Fibroblast of mammary gland (primary cell): ENCODE data around the gene MYO10.

Experiments used
- DNase-seq: peaks from one replicate; pipeline ENCODE4 v3.0.0-alpha.2; 2010; ENCODE audit warnings: low read depth
- H3K4me3 ChIP-seq: 2 replicates; pipeline ENCODE4 v1.5.1; 2011; ENCODE audit warnings: low read depth, mild to moderate bottlenecking, low read length, moderate library complexity; ENCODE audit not compliant: control insufficient read depth
- TF ChIP-seq, protein P1 (sequence below): conservative IDR thresholded peaks from 2 replicates; pipeline ENCODE4 v1.5.1; 2011; ENCODE audit warnings: low read depth, low read length, inconsistent platforms; ENCODE audit not compliant: control insufficient read depth, insufficient read depth

Gene MYO10

DNA sequence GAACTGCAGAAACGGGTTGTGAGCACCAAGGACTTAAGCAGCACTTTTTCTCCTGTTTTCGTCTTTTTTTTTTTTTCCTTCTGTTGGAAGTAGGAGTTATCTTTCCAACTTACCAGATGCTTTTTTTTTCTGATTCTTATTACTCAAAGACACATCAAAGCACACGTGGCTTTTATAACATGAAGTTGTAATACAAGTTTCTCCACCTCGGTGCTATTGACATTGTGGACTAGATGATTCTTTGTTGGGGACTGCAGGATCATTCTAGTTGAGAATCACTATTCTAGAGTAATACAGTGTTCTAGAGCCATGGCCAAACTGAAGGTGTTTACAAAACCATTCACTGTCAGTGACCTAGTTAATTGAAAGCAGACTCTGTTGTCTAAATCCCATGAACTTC, 51.5 kb downstream of the MYO10 start:
- H3K4me3 ChIP-seq = no peak overlapping the region
- TF ChIP-seq, protein P1, sequence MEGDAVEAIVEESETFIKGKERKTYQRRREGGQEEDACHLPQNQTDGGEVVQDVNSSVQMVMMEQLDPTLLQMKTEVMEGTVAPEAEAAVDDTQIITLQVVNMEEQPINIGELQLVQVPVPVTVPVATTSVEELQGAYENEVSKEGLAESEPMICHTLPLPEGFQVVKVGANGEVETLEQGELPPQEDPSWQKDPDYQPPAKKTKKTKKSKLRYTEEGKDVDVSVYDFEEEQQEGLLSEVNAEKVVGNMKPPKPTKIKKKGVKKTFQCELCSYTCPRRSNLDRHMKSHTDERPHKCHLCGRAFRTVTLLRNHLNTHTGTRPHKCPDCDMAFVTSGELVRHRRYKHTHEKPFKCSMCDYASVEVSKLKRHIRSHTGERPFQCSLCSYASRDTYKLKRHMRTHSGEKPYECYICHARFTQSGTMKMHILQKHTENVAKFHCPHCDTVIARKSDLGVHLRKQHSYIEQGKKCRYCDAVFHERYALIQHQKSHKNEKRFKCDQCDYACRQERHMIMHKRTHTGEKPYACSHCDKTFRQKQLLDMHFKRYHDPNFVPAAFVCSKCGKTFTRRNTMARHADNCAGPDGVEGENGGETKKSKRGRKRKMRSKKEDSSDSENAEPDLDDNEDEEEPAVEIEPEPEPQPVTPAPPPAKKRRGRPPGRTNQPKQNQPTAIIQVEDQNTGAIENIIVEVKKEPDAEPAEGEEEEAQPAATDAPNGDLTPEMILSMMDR = no peak
- no peak for DNase-seq

DNA sequence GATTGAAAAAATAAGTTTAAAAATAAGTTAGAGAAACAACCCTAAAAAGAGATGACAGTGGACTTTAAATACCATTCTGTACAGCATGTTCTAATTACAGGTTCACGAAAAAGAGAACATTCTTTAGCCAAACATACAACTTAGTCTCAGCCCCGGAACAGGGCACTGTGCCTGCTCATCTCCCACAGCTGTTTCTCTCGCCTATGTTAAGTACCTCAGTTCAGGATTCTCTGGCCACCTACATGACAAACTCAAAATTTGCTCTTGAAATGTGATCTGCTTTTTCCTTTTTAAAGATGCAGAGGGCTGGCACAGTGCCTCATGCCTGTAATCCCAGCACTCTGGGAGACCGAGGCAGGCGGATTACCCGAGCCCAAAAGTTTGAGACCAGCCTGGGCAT, 52.3 kb downstream of the MYO10 start:
- TF ChIP-seq, protein P1 = no peak
- DNase-seq = peak; percentile 32
- no peak overlapping the region for H3K4me3 ChIP-seq

- TF ChIP-seq, protein P1 = no peak
- H3K4me3 ChIP-seq = no peak overlapping the region
- DNase-seq = peak; percentile 45
Observed at GRCh38 chr5:16883176-16883575, 52.9 kb downstream of the MYO10 start.

DNA sequence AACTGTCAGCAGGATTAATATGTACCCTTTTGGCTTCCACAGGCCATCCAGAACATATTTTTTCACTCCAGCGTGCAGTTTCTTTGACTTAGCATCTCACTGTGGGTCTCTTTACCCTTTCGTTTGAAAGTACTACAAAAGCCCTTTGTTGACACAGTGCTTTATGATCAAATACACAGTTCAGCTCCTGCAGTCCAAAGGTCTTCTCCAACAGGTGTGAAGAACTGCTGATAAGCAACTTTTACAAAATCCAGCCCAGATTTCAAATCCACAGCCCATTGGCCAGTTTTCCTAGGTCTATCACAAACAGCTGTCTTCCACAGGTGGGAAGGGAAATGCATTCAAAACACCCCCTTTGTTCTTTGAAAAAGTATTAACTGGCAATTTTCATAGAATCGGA, 54.8 kb downstream of the MYO10 start:
- no peak overlapping the region for H3K4me3 ChIP-seq
- no peak for DNase-seq
- TF ChIP-seq, protein P1 = no peak

- no peak for DNase-seq
- TF ChIP-seq, protein P1 = no peak
- H3K4me3 ChIP-seq = no peak overlapping the region
Observed at GRCh38 chr5:16880547-16880946, 55.5 kb downstream of the MYO10 start.

- TF ChIP-seq, protein P1 = no peak
- no peak overlapping the region for H3K4me3 ChIP-seq
- DNase-seq = no peak
Observed at GRCh38 chr5:16879650-16880049, 56.4 kb downstream of the MYO10 start.

DNA sequence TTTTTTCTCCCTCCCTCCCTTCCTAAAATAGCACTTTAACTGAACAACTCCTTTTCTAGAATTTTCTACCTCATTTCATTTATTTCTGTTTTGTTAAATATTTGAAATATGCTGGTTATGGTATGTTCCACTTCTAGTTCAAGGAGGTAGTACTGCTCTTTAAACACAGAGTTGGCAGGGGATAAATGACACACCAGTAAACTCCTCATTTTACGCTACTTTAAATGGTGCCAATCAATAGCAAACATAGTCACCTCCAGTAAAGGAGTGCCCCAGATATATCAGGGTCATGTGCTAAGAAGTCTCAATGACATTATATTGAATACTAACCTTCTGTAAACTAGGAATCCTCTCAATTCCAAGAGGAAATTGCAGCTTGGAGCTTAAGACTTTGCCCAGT, 56.9 kb downstream of the MYO10 start:
- DNase-seq = no peak
- H3K4me3 ChIP-seq = no peak overlapping the region
- TF ChIP-seq, protein P1 = no peak
